ENCODE data around the gene MEX3C.

Gene MEX3C

GRCh38 chr18:51153659-51154371 lies 43.7 kb downstream of the MEX3C start:
- H3K4me3 ChIP-seq (ENCODE audit: low read depth, low read length), result no peak overlapping the region
- POLR2A ChIA-PET, result no interaction called here
- no peak for DNase-seq (ENCODE audit: low read depth, low spot score)
- no peak for TF ChIP-seq CTCF (IDR thresholded peaks at IDR 0.05; ENCODE audit: insufficient read depth, low read length, missing control alignments)
- CTCF ChIA-PET, result no interaction called here

- POLR2A ChIA-PET, result no interaction called here
- no peak overlapping the region for H3K4me3 ChIP-seq (ENCODE audit: low read depth, low read length)
- no peak for DNase-seq (ENCODE audit: low read depth, low spot score)
Measured at GRCh38 chr18:51151568-51152511, 45.6 kb downstream of the MEX3C start.

GRCh38 chr18:51151185-51151567 lies 46.3 kb downstream of the MEX3C start:
- H3K4me3 ChIP-seq (ENCODE audit: low read depth, low read length), result no peak overlapping the region
- ChIA-PET CTCF (interaction anchor here (1.5 kb wide), 1 partner anchor 11 kb away, joined by 3 read pairs; no protein-coding TSS in a partner anchor), POLR2A (no interaction called here)
- TF ChIP-seq CTCF (IDR thresholded peaks at IDR 0.05; ENCODE audit: insufficient read depth, low read length, missing control alignments), result no peak
- DNase-seq (ENCODE audit: low read depth, low spot score), result no peak

More at GRCh38 chr18:51151568-51152511, 45.6 kb downstream of the MEX3C start:
- CTCF ChIA-PET, result no interaction called here
- no peak for TF ChIP-seq CTCF (IDR thresholded peaks at IDR 0.05; ENCODE audit: insufficient read depth, low read length, missing control alignments)

- TF ChIP-seq CTCF (IDR thresholded peaks at IDR 0.05; ENCODE audit: insufficient read depth, low read length, missing control alignments), result no peak
- ChIA-PET POLR2A (no interaction called here), CTCF (interaction anchor here (1.5 kb wide), 1 partner anchor 10 kb away, joined by 3 read pairs; no protein-coding TSS in a partner anchor)
- H3K4me3 ChIP-seq (ENCODE audit: low read depth, low read length), result no peak overlapping the region
- DNase-seq (ENCODE audit: low read depth, low spot score), result peak; percentile 7
Measured at GRCh38 chr18:51150113-51150700, 47.3 kb downstream of the MEX3C start.

- no peak for DNase-seq (ENCODE audit: low read depth, low spot score)
- CTCF ChIA-PET, result interaction anchor here (1.5 kb wide), 1 partner anchor 9 kb away, joined by 3 read pairs; no protein-coding TSS in a partner anchor
- POLR2A ChIA-PET, result no interaction called here
- H3K4me3 ChIP-seq (ENCODE audit: low read depth, low read length), result no peak overlapping the region
- no peak for TF ChIP-seq CTCF (IDR thresholded peaks at IDR 0.05; ENCODE audit: insufficient read depth, low read length, missing control alignments)
Measured at GRCh38 chr18:51149670-51150069, 47.8 kb downstream of the MEX3C start.

GRCh38 chr18:51146909-51147308 lies 50.6 kb downstream of the MEX3C start:
- no peak for TF ChIP-seq CTCF (IDR thresholded peaks at IDR 0.05; ENCODE audit: insufficient read depth, low read length, missing control alignments)
- no peak for DNase-seq (ENCODE audit: low read depth, low spot score)
- CTCF ChIA-PET, result no interaction called here
- H3K4me3 ChIP-seq (ENCODE audit: low read depth, low read length), result no peak overlapping the region
- POLR2A ChIA-PET, result no interaction called here
